ENCODE results near the gene COL9A3.

Gene COL9A3

GRCh38 chr20:62776692-62777527 is 39.9 kb upstream of the COL9A3 start:
- no CpG with 5 or more reads among the region's 14 CpGs for WGBS, 2 donors (ENCODE audit: extremely low coverage in 2 of 2, insufficient read length in 2 of 2, insufficient replicate concordance in 1 of 2)

GRCh38 chr20:62777528-62777830 is 39.4 kb upstream of the COL9A3 start:
- H3K4me1 ChIP-seq (ENCODE audit: control insufficient read depth in 2 of 2, insufficient read depth in 1 of 2, low read depth in 1 of 2, low read length in 2 of 2) = peaks cover 11 to 21% of the 10 kb centered on the region in 2 donors

More at GRCh38 chr20:62776692-62777527, 39.9 kb upstream of the COL9A3 start:
- H2BK12ac ChIP-seq (ENCODE audit: low read length) = peak overlapping the region; percentile 90
- H3K4me3 ChIP-seq (ENCODE audit: low read length in 2 of 2) = no peak overlapping the region
- H3K14ac ChIP-seq (ENCODE audit: low read length) = peak overlapping the region; percentile 31
- peak overlapping the region; percentile 53 for H2AFZ ChIP-seq (ENCODE audit: low read length)
- no peak overlapping the region for H3K27ac ChIP-seq (replicated peaks; ENCODE audit: low read length)
- H3K9ac ChIP-seq (ENCODE audit: low read depth, low read length, poor library complexity) = peak overlapping the region; percentile 44
- H3K9me3 ChIP-seq (replicated peaks in 1 of 2; ENCODE audit: control insufficient read depth in 2 of 2, insufficient read depth in 1 of 2, low read depth in 1 of 2, low read length in 2 of 2) = peaks cover 0 to 2% of the 10 kb centered on the region in 2 donors
- peaks cover 0 to 35% (median 0%) of the 10 kb centered on the region in 3 experiments for H3K27me3 ChIP-seq (ENCODE audit: control insufficient read depth in 3 of 3, insufficient read depth in 3 of 3, low read depth in 1 of 3, low read length in 3 of 3)
- H3K36me3 ChIP-seq (replicated peaks in 1 of 2; ENCODE audit: control insufficient read depth in 2 of 2, insufficient read depth in 2 of 2, low read length in 2 of 2) = no peaks in the 10 kb centered on the region
- no peak overlapping the region for H2BK120ac ChIP-seq (ENCODE audit: low read depth, low read length)
- peak overlapping the region; percentile 90 for H3K18ac ChIP-seq (ENCODE audit: low read length)
- no peak for DNase-seq (ENCODE audit: low spot score)
- H2BK15ac ChIP-seq (ENCODE audit: low read length) = peak overlapping the region; percentile 97
- peak overlapping the region; percentile 85 for H4K91ac ChIP-seq (ENCODE audit: low read depth, low read length, poor library complexity)
- no peak overlapping the region for H4K8ac ChIP-seq (ENCODE audit: low read depth, low read length)
- H2BK5ac ChIP-seq (ENCODE audit: low read length) = peak overlapping the region; percentile 1
- H2AK5ac ChIP-seq (ENCODE audit: low read depth, low read length) = peak overlapping the region; percentile 99
- H3K4me2 ChIP-seq (ENCODE audit: insufficient read depth, low read length, poor library complexity, severe bottlenecking) = no peak overlapping the region
- H3K23ac ChIP-seq (ENCODE audit: low read depth, low read length, poor library complexity) = peak overlapping the region; percentile 34
- H3K4ac ChIP-seq (ENCODE audit: low read length) = peak overlapping the region; percentile 66
- H3K79me1 ChIP-seq (ENCODE audit: low read depth, low read length) = peaks cover 2% of the 10 kb centered on the region
- peaks cover 10 to 21% of the 10 kb centered on the region in 2 donors for H3K4me1 ChIP-seq (ENCODE audit: control insufficient read depth in 2 of 2, insufficient read depth in 1 of 2, low read depth in 1 of 2, low read length in 2 of 2)

GRCh38 chr20:62778058-62778457 is 38.8 kb upstream of the COL9A3 start:
- Histone ChIP-seq H2AK5ac (ENCODE audit: low read depth, low read length) (peak overlapping the region; percentile 91), H4K8ac (ENCODE audit: low read depth, low read length) (peak overlapping the region; percentile 82), H3K27ac (replicated peaks; ENCODE audit: low read length) (no peak overlapping the region), H3K9ac (ENCODE audit: low read depth, low read length, poor library complexity) (no peak overlapping the region), H3K4me3 (ENCODE audit: low read length in 2 of 2) (no peak overlapping the region), H3K4ac (ENCODE audit: low read length) (no peak overlapping the region), H3K4me2 (ENCODE audit: insufficient read depth, low read length, poor library complexity, severe bottlenecking) (no peak overlapping the region), H2BK12ac (ENCODE audit: low read length) (peak overlapping the region; percentile 77), H3K9me3 (replicated peaks in 1 of 2; ENCODE audit: control insufficient read depth in 2 of 2, insufficient read depth in 1 of 2, low read depth in 1 of 2, low read length in 2 of 2) (peaks cover 0 to 2% of the 10 kb centered on the region in 2 donors), H3K23ac (ENCODE audit: low read depth, low read length, poor library complexity) (no peak overlapping the region), H2BK5ac (ENCODE audit: low read length) (peak overlapping the region; percentile 82), H3K27me3 (ENCODE audit: control insufficient read depth in 3 of 3, insufficient read depth in 3 of 3, low read depth in 1 of 3, low read length in 3 of 3) (peaks cover 0 to 30% (median 0%) of the 10 kb centered on the region in 3 experiments), H3K14ac (ENCODE audit: low read length) (no peak overlapping the region), H2AFZ (ENCODE audit: low read length) (no peak overlapping the region), H4K91ac (ENCODE audit: low read depth, low read length, poor library complexity) (no peak overlapping the region), H3K36me3 (replicated peaks in 1 of 2; ENCODE audit: control insufficient read depth in 2 of 2, insufficient read depth in 2 of 2, low read length in 2 of 2) (no peaks in the 10 kb centered on the region), H3K4me1 (ENCODE audit: control insufficient read depth in 2 of 2, insufficient read depth in 1 of 2, low read depth in 1 of 2, low read length in 2 of 2) (peaks cover 12 to 15% of the 10 kb centered on the region in 2 donors), H3K79me1 (ENCODE audit: low read depth, low read length) (peaks cover 2% of the 10 kb centered on the region), H3K18ac (ENCODE audit: low read length) (peak overlapping the region; percentile 59), H2BK120ac (ENCODE audit: low read depth, low read length) (no peak overlapping the region), H2BK15ac (ENCODE audit: low read length) (no peak overlapping the region)
- no CpG with 5 or more reads among the region's 9 CpGs for WGBS, 2 donors (ENCODE audit: extremely low coverage in 2 of 2, insufficient read length in 2 of 2, insufficient replicate concordance in 1 of 2)
- DNase-seq (ENCODE audit: low spot score) = no peak

More at GRCh38 chr20:62777528-62777830, 39.4 kb upstream of the COL9A3 start:
- H4K91ac ChIP-seq (ENCODE audit: low read depth, low read length, poor library complexity) = peak overlapping the region; percentile 85
- H4K8ac ChIP-seq (ENCODE audit: low read depth, low read length) = no peak overlapping the region
- H3K4me2 ChIP-seq (ENCODE audit: insufficient read depth, low read length, poor library complexity, severe bottlenecking) = no peak overlapping the region
- H3K4me3 ChIP-seq (ENCODE audit: low read length in 2 of 2) = no peak overlapping the region
- peak overlapping the region; percentile 87 for H3K18ac ChIP-seq (ENCODE audit: low read length)
- peak overlapping the region; percentile 66 for H3K4ac ChIP-seq (ENCODE audit: low read length)
- peaks cover 0 to 35% (median 0%) of the 10 kb centered on the region in 3 experiments for H3K27me3 ChIP-seq (ENCODE audit: control insufficient read depth in 3 of 3, insufficient read depth in 3 of 3, low read depth in 1 of 3, low read length in 3 of 3)
- no peaks in the 10 kb centered on the region for H3K36me3 ChIP-seq (replicated peaks in 1 of 2; ENCODE audit: control insufficient read depth in 2 of 2, insufficient read depth in 2 of 2, low read length in 2 of 2)
- peak overlapping the region; percentile 91 for H2AK5ac ChIP-seq (ENCODE audit: low read depth, low read length)
- no peak overlapping the region for H3K14ac ChIP-seq (ENCODE audit: low read length)
- H3K27ac ChIP-seq (replicated peaks; ENCODE audit: low read length) = no peak overlapping the region
- peak overlapping the region; percentile 7 for H2BK12ac ChIP-seq (ENCODE audit: low read length)
- peak overlapping the region; percentile 34 for H2AFZ ChIP-seq (ENCODE audit: low read length)
- H2BK120ac ChIP-seq (ENCODE audit: low read depth, low read length) = no peak overlapping the region
- H2BK5ac ChIP-seq (ENCODE audit: low read length) = peak overlapping the region; percentile 82
- no CpG with 5 or more reads among the region's 8 CpGs for WGBS, 2 donors (ENCODE audit: extremely low coverage in 2 of 2, insufficient read length in 2 of 2, insufficient replicate concordance in 1 of 2)
- H3K9me3 ChIP-seq (replicated peaks in 1 of 2; ENCODE audit: control insufficient read depth in 2 of 2, insufficient read depth in 1 of 2, low read depth in 1 of 2, low read length in 2 of 2) = peaks cover 0 to 2% of the 10 kb centered on the region in 2 donors
- no peak overlapping the region for H3K23ac ChIP-seq (ENCODE audit: low read depth, low read length, poor library complexity)
- peak overlapping the region; percentile 44 for H3K9ac ChIP-seq (ENCODE audit: low read depth, low read length, poor library complexity)
- no peak for DNase-seq (ENCODE audit: low spot score)
- peak overlapping the region; percentile 97 for H2BK15ac ChIP-seq (ENCODE audit: low read length)
- H3K79me1 ChIP-seq (ENCODE audit: low read depth, low read length) = peaks cover 2% of the 10 kb centered on the region

Measured in neuronal stem cell (in vitro differentiated cells).